ENCODE measurements around the gene EDC4.

DNA sequence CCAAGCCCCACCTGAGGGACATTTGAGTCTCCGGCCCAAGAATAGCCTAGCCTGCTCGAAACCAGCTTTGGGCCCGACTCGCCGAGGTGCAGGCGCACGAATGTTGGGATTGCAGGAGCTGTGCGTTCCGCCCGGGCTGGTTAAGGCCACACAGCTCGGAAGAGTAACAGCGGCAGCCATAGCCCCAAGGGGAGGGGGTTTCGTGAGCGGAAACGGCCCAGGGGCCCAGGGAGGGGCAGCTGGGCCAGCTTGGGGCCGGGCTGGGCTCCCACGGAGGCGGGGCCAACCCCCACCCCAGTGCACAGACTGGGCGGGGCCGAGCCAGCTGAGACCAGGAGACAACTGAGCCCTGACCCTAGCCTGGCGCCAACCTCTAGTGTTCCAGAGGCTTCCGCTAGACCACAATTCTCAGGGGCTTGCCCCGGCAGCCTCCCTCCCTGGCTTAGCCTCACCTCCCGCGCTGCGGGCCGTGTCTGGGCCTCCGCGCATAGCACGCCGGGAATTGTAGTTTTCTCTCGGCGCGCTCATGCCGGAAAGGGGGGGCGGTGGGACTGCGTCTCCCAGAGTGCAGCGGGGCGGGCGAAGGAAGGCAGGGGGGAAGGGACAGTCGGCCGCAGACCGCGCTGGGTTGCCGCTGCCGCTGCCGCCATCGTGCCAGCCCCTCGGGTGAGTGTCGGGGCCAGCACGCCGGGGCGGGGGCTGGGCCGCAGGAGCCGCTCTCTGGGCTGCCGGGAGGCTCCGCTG is 26.4 kb upstream of the EDC4 start, which contains the start of gene NUTF2:
- TF ChIP-seq, protein P1, sequence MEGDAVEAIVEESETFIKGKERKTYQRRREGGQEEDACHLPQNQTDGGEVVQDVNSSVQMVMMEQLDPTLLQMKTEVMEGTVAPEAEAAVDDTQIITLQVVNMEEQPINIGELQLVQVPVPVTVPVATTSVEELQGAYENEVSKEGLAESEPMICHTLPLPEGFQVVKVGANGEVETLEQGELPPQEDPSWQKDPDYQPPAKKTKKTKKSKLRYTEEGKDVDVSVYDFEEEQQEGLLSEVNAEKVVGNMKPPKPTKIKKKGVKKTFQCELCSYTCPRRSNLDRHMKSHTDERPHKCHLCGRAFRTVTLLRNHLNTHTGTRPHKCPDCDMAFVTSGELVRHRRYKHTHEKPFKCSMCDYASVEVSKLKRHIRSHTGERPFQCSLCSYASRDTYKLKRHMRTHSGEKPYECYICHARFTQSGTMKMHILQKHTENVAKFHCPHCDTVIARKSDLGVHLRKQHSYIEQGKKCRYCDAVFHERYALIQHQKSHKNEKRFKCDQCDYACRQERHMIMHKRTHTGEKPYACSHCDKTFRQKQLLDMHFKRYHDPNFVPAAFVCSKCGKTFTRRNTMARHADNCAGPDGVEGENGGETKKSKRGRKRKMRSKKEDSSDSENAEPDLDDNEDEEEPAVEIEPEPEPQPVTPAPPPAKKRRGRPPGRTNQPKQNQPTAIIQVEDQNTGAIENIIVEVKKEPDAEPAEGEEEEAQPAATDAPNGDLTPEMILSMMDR (conservative IDR thresholded peaks at IDR 0.05; ENCODE audit: low read length): no peak
- no peak for TF ChIP-seq EZH2phosphoT487 (IDR thresholded peaks at IDR 0.05; ENCODE audit: borderline replicate concordance, low read depth, low read length)

All from OCI-LY7 (cell line).